NCI-H69 (cell line): Measurements from ENCODE around the gene EFHB.
"Not testable (repeated sequence)": the region's sequence is repeated elsewhere in the genome, so short reads cannot be mapped to it uniquely, and the experiment has no call there.

Source experiments
- DNase-seq: peaks from one replicate; lab custom pipeline; 2025; lab: John Stamatoyannopoulos, UW

Gene EFHB, protein sequence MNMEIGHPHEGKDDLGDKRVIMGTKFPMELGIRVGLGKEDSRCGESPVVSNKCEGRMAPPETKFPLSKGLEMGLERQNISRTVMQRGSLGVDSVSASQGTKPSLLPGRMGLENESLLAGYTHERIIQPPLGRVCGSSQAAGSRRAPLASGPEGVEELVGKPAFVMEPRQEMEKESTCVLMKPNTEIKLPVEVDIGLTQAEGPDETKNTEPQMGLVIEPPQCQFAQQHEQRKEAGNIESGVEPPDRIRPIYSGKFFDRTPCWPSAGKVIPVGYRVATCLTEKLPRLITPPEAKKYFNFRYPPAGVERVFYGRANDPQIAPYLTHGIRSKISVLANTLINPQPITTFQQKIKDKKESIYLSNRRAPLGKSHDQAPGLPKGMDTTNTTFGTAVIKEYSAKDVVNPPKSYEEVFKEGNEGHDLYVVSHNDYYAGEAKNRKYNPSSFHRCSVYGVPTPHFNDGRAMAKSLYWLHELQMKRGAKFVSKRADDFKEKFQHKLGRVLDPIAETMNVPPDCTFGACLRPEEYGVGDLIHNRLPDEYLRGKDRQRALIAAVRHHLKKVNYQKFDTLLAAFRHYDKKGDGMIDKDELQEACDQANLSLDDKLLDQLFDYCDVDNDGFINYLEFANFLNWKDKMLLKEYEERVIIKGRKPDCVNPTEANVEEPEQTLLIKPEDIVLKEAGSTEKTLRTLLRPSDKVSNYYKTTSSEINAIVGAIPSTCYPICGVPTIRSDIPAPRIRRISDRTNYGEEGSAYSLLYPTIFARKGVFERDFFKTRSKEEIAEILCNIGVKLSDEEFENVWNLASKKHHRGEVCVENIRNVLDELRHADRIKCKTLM

DNA sequence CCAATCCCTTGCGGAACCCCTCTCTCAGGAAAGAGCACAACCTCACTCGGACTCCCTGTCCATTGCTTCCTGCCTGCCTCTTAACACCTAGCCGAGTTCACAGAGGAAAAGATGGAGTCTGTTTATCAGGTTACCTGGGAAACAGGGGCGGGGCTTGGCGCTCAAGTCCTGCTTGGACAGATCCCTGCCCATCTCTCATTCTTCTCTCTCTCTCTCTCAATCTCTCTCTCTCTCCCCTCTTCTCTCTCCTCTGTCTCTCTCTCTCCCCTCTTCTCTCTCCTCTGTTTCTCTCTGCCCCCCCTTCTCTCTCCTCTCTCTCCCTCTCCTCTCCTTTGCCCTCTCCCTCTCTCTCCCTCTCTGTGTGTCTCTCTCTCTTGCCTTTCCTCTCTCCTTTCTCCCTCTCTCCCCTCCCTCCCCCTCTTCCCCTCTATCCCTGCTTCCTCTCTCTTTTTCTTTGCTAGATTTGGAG lies at the start of gene EFHB:
EFHB (minus strand) TSS at position 120 of the 469 bp plus-strand sequence. CDS start 199 bp downstream, outside the sequence.
- DNase-seq, result peak; percentile 77

DNA sequence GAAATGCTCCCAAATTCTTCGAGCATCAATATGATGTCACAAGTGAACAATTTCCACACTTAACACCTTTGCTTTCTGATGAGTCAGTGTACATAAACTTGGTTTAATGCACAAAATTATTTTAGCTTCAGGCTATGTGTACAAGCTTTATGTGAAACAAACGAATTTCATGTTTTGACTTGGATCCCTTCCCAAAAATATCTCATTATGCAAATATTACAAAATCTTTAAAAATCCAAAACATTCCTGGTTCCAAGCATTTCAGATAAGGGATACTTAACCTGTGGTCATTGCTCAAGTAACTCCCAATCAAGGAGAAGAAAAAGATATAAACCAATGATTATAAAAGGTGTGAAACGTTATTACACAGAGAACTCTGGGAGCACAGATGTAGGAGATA lies 38.0 kb upstream of the EFHB start:
- DNase-seq, result no peak

DNA sequence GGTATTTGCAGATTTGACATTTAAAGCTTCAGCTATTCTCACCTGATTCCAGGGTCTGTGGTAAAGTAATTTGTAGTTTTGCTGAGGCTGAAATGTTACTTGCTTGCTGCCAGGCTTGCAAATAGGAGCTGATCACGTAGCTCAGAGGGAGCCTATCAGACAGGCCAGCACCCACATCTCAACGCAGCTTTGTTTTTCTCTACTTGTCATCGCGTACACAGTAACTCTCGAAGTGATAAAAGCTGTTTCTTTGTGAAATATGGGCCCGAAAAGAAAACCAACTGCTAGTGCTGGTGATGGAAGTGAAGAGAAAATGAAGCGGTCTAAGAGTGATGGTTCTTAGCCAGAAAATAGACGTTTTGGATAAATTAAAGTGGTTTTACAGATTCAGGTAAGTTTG lies 36.3 kb upstream of the EFHB start:
- no peak for DNase-seq

DNA sequence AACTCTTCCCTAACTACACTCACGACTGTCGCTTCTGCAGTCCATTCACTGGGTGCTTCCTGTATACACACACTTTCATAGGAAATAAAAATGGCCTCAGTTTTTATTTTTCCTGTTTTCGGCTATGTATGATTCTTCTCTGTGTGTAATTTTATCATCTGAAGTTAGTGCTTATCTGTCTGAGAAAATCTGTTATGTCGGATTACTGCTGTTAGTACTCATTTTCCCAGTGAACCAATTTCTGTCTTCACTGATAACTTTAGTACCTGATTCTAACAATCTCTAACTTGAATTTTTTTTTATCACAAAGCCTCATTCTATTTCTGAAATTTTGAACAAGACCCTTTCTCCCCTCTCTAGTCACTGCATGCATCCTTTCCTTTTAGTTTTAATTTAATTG lies 33.8 kb upstream of the EFHB start:
- no peak for DNase-seq

DNA sequence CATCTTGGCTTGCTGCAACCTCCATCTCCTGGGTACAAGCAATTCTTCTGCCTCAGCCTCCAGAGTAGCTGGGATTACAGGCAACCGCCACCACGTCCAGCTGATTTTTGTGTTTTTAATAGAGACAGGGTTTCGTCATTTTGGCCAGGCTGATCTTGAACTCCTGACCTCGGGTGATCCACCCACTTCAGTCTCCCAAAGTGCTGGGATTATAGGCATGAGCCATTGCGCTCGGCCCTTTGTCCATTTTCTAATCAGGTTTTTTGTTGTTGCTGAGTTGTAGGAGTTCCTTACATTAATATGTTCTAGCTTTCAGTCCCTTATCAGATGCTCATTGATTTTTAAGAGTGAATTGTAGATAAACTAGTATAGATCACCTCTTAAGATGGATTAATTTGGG lies 33.2 kb upstream of the EFHB start:
- no peak for DNase-seq

DNA sequence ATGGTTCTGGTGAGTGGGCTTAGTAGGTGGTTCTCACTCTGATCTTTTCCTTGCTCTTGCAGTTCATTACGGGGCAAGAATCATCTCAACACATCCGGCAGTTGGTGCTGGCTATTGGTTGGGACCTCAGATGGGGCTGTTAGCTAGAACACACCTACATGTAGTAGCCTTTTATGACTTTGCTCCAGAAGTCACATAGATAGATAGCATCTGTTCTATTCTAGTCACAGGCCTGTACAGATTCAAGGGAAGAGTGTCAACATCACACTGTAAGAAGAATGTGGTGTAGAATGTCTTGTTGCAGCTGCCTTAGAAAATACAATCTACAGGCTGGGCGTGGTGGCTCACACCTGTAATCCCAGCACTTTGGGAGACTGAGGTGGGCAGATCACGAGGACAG lies 27.9 kb upstream of the EFHB start:
- DNase-seq, result no peak

DNA sequence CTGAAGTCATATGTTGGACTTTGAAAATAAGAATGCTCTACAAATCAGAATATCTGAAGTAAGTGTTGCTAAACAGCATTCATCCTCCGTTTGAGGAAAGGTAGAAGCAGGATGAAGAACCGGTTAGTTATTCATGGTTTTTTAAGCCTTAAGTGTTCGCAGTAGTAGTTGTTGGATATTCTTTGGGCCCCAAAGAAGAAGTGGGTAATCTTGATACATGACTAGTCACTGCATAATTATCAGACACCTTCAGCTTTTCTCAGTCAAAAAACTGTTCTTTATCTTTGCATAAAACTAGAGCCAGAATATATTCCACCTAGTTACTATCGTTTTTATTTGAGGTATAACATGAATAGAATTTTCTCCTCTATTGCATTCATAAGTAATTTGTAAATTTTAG lies 26.7 kb upstream of the EFHB start:
- DNase-seq, result no peak

DNA sequence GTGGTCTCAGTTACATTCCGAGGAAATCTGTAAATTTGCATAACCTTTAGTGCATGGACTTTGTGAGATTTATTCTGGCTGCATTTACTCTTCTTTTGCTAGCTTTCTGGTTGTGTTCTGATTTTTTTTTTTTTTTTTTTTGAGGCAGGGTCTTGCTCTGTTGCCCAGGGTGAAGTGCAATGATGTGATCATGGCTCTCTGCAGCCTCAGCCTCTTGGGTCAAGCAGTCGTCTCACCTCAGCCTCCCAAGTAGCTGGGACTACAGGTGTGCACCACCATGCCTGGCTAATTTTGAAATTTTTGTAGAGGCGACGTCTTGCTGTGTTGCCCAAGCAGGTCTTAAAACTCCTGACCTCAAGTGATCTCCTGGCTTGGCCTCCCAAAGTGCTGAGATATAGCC lies 25.5 kb upstream of the EFHB start:
- DNase-seq, result no peak

DNA sequence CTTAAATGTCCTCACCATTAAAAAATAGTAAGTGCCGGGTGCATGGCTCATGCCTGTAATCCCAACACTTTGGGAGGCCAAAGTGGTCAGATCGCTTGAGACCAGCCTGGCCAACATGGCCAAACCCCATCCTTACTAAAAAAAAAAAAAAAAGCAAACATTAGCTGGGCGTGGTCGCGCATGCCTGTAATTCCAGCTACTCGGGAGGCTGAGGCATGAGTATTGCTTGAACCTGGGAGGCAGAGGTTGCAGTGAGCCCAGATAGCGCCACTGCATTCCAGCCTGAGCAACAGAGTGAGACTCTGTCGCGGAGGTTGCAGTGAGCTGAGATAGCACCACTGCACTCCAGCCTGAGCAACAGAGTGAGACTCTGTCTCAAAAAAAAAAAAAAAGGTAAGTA lies 23.3 kb upstream of the EFHB start:
- DNase-seq, result not testable (repeated sequence)

DNA sequence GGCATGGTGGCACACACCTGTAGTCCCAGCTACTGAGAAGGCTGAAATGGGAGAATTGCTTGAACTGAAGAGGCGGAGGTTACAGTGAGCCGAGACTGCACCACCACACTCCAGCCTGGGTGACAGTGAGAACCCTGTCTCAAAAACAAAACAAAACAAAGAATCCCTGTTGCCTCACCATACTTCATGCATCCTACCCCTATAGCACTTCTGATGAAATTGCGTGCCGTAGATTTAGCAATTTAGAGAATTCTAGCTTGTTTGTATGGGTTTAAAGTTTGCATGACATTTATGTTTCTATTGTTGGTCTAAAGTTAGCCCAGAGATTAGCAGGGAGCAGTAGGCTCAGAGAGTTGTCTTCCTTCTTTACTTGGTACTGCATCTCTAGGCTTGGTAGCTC lies 20.7 kb upstream of the EFHB start:
- no peak for DNase-seq

DNA sequence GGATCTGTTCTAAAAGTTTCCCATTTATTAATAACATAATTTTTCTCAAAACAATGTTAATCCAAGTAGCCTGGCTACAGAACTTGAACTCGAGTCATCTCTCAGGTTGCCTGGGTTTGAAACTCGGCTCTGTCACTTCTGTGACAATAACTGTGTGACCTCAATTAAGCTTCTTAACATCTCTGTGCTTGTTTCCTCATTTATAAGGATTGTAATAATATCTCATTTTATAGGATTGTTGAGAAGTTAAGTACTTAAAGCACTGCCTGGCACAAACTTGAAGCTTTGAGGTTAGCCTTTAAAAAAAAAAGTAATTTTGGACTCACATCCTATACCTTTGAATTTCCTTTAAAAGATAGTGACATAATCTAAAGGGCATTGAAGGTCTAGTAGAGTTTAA lies 16.3 kb upstream of the EFHB start:
- DNase-seq, result no peak

DNA sequence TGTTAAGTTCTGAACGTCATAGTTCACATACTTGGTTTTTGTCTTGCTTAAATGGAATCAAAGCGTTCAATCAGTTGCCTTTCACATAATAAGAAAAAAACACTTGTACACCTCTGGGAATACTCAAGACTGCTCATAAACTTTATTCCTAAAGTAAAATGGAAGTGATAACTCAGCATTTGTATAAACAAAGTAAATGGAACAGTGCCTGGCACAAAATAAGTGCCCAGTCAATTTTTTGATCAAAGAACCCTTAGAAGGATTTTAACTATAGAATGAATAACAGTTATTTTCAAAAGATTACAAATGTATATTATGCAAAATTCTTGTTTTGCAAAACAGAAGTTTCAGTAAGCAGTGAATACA lies 14.2 kb upstream of the EFHB start:
- no peak for DNase-seq

DNA sequence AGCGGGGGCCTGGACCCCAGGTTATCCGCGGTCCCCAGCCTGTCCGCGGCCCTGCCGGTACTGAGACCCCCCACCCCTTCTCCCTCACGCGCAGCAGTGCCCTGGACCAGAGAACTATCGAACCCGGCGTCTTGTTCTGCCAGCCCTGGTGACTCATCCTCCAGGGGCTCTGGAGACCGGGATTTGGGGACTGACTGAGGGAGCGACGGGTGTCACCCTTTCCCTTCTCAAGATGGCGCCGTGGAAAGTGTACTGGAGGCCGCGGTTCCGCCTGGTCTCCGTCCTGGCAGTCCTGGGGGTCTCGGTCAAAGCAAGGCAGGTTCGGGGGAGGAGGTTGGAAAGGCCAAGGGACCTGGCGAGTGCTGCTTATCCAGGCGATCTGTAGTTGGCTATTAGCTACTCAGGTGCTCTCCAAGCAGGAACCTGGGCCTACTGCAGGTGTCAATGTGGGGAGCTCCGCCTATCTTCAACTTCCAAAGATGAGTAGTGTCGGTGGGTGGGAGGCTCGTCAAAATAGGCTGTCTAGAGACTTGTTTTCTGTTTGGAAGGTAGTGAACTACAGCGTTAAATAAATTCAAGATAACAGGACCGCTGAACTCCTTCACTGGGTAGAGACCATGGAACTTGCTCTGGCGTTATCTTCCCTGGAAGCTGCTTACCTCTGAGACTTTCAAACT lies 13.7 kb upstream of the EFHB start:
- peak; percentile 56 for DNase-seq

DNA sequence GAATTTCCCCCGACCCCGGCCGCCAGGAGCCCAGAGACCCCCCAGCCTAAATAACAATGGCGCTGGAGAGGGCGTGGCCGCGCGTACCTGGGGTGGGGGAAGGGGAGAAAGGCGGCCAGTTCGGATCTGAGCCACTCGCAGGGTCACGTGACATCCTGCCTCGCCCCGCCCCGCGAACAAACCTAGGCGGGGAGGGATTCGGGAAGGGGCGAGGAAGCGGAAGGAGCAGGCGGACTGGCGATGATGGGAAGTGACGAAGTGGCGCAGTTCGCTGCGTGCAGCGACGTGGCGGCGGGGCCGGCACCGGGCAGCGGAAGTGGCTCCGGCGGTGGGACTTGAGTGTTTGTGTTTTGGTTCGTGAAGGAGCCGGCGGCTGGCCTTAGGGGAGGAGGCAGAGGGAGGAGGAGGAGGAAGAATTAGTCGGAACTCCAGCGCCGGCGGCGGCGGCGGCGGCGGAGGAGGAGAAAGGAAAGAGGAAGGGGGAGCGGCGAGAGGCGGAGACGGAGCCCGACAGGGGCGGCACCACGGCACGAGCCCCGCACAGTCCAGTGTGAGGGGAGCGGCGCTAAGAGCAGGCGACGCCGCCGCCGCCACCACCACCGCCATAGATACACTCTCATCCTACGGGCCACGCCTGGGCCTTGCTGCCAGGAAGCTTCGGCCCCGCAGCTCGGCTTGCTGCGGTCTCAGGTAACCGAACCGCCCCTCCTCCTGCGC lies 13.0 kb upstream of the EFHB start, which contains the start of gene RAB5A:
RAB5A (plus strand) TSS at position 266 of the 717 bp plus-strand sequence. CDS start 3,802 bp downstream, outside the sequence.
- peak; percentile 96 for DNase-seq

DNA sequence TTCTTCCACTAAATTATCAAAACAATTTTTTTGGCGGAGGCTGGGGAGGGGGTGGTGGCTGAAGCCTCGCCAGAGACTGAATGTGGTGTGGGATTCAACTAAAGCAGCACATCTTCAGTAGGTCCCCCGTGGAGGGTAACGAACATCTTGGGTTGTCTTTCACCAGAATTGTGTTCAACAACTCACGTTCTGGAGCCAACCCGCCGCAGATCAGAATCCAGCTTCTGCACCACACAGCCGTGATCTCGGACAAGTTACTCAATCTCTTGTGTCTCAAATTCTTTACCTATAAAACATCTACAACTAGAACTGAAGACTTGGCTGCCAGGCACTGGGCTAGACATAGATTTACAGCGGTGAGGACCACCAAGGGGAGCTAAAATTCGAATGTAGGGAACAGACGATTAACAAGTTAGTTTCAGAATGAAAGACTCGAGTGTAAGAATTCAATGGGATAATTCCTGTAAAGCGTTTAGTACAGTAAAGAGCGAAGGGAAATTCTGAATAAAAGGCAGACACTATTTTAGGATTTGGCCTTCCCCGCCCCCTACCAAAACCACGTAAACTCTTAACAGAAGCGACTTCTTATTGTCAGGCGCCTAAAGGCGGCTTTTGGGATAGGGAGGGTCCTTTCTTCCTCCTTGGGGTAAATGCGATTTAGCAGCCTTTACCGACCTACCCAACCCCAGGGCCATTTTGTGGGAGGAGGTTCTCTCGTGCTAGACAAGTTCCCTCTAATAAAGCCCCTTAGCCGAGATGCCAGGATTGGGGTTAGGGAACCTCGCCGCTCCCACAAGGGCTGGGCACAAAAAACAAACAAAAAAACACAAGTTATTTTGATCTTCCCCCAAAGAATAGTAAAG lies 12.2 kb upstream of the EFHB start:
- DNase-seq, result no peak

DNA sequence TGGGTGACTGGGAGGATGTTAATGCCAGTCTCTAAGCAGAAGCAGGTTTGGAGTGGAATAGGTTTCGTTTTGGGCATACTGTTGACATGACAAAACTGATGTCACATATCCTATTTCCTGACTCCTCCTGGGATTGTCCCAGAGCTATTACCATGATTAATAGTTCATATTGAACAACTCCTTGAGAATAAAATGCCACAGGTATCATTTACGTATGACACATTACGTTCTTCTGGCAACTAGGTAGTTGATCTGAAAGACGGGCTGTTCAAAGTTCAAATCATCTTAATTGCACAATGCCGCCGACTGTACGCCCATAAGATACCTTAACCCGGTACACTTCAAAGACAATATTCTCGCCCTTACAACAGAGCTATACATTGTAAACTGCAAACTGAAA lies 11.5 kb upstream of the EFHB start:
- DNase-seq, result no peak

DNA sequence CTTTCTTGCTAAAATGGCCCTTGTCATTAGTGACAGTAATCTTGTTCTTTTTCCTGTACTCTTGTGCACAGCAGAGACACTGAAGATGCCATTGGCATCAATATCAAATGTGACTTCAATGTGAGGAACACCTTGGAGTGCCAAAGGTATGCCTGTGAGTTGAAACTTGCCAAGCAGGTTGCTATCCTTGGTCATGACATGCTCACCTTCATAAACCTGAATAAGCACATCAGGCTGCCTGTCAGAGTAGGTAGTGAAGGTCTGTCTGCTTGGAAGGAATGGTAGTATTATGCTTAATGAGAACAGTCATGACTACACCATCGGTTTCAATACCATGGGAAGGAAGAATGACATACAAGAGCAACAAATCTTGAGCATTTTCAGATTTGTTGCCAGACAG lies 6.6 kb upstream of the EFHB start:
- no peak for DNase-seq

DNA sequence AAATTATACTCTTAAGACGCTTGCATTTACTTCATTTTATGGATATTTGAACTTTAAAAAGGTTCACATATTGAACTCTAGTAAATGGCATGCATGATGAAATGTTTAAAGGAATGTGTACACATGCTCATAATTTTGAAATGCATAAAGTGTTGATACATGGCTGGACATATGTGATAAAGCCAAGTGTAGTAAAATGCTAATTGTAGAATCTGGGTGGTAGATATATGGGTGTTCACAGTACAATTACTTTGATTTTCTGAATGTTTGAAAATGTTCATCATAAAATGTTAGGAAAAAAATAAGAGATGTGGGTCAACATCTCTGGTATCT lies 4.2 kb upstream of the EFHB start:
- DNase-seq, result no peak

DNA sequence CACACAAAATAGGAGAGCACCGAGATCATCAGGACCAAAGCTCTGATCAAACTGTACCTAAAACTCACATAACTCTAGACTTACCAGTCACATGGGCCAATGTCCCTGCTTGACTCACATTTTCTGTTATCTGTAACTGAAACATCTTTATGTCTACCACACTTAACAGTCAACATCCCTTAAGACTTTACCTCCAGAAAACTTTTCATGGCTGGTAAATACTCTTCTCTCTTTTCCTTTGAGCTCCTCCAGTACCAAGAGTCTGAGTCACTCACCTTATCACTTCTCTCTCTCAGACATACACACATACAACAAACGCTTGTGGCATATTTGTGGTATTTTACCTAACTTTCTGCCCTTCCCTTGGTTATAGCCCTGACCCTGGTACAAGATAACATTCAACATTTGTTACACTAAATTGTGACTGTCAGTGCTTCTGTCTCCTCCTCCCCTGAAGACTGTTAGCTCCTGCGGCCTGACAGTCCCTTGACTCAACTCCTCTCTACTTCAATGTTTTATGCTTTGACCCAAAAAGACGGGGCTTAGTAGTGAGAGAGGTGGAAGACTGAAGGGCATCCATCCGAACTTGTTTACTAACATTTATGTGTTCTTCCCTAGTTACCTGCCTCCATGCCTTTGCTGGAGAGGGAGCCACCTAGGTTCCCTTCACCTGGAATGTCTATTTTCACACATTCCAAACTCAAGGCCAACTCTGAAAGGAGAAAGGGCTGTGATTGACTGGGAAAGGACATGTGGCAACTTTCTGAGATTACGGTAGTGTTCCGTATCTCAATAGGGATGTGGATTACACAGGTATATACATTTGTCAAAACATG lies 3.7 kb upstream of the EFHB start:
- no peak for DNase-seq

DNA sequence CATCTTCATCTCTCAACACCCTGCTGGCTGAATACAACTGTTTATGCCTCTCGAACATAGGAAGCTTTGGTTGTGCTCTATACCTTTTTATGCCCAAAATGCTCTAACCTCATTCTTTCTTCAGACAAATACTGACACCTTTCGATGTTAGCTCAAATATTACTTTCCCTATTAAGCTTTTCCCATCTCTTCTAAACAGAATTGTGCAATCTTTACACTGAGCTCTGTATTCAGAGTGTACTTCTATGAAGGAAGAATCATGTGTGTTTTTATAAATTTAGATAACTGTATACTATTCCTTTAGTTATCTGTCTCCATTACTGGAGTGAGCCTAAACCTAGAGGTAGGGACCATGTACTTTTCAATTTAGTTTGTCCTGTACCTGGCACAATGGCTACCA lies 1.6 kb downstream of the EFHB start:
- DNase-seq, result no peak
